Stimulated activated CD8-positive, alpha-beta memory T cell treated with anti-CD3 and anti-CD28 coated beads, Interleukin-12 subunit alpha, Interleukin-12 subunit beta, amount 100 ng/mL, for 24 hours (primary cell): ENCODE data around the gene HEPACAM2.

ENCODE experiments used
- DNase-seq: peaks from one replicate; pipeline ENCODE4 v3.0.0-alpha.2; 2020; ENCODE audit errors: extremely low read depth

HEPACAM2 gene

GRCh38 chr7:93147363-93147762 is 78.9 kb downstream of the HEPACAM2 start:
- peak; percentile 3 for DNase-seq

GRCh38 chr7:93146472-93147141 is 79.7 kb downstream of the HEPACAM2 start:
- no peak for DNase-seq

- no peak for DNase-seq
Measured at GRCh38 chr7:93146036-93146435, 80.2 kb downstream of the HEPACAM2 start.

- no peak for DNase-seq
Measured at GRCh38 chr7:93145354-93145753, 80.9 kb downstream of the HEPACAM2 start.

GRCh38 chr7:93142127-93142526 is 84.1 kb downstream of the HEPACAM2 start:
- DNase-seq = no peak

- DNase-seq = no peak
Measured at GRCh38 chr7:93140582-93141191, 85.6 kb downstream of the HEPACAM2 start.

GRCh38 chr7:93138576-93138975 is 87.7 kb downstream of the HEPACAM2 start:
- no peak for DNase-seq
